Activated CD4-positive, alpha-beta memory T cell treated with anti-CD3 and anti-CD28 coated beads for 36 hours (primary cell): ENCODE measurements around the gene NLK. TPM values are rescaled to one million over a fixed set of nuclear protein-coding genes. Genes with fewer than 3 reads are reported as not detected.

Experiments used
- CTCF ChIA-PET: fragments of 350-600 bp; sonication (Branson Sonifier 250); formaldehyde crosslinking; loops from one replicate; lab custom pipeline; 2021; ENCODE audit warnings: antibody characterized with exemption, inconsistent platforms; lab: Charles Lee
- POLR2A ChIA-PET: fragments of 350-600 bp; sonication (Branson Sonifier 250); formaldehyde crosslinking; loops from one replicate; lab custom pipeline; 2021; ENCODE audit warnings: antibody characterized with exemption; lab: Charles Lee
- DNase-seq: peaks from one replicate; pipeline ENCODE4 v3.0.0-alpha.2; 2020
- H3K27ac Mint-ChIP-seq: one replicate; pipeline ENCODE4 v1.8.0; 2021; ENCODE audit warnings: mixed read lengths
- H3K27me3 Mint-ChIP-seq: one replicate; pipeline ENCODE4 v1.8.0; 2021; ENCODE audit warnings: mixed read lengths
- H3K36me3 Mint-ChIP-seq: one replicate; pipeline ENCODE4 v1.8.0; 2021; ENCODE audit warnings: mixed read lengths
- H3K4me1 Mint-ChIP-seq: one replicate; pipeline ENCODE4 v1.8.0; 2021; ENCODE audit warnings: low read depth, mixed read lengths
- H3K4me3 Mint-ChIP-seq: one replicate; pipeline ENCODE4 v1.8.0; 2021; ENCODE audit warnings: mild to moderate bottlenecking, mixed read lengths
- H3K9me3 Mint-ChIP-seq: one replicate; pipeline ENCODE4 v1.8.0; 2021; ENCODE audit warnings: mixed read lengths
- intact Hi-C: fragments of 100-400 bp; cut with micrococcal nuclease; formaldehyde crosslinking; loops from one replicate; pipeline ENCODE4 v1.15.1; 2023
- total RNA-seq, 2 experiments: library from RNA; stranded (reverse); gene quantifications; one replicate each; pipeline ENCODE4 v1.2.3, GENCODE V29; 2021

The NLK gene
- total RNA-seq, 2 experiments from 2014 or later, result 6.8 to 8.3 TPM

- DNase-seq, result peak; percentile 100
- Mint-ChIP-seq H3K27ac (peak overlapping the region; percentile 60), H3K36me3 (no peaks in the 10 kb centered on the region), H3K4me3 (peak overlapping the region; percentile 71), H3K27me3 (no peaks in the 10 kb centered on the region), H3K4me1 (peaks cover 48% of the 10 kb centered on the region), H3K9me3 (no peaks in the 10 kb centered on the region)
- POLR2A ChIA-PET, result interaction anchor here (0.6 to 1.6 kb wide), 3 partner anchors 14 to 500 kb away, joined by 3 to 6 read pairs (median 6); no protein-coding TSS in a partner anchor
- CTCF ChIA-PET, result interaction anchor here (0.6 to 1.3 kb wide), 3 partner anchors 12 to 19 kb away, joined by 3 to 6 read pairs (median 3); no protein-coding TSS in a partner anchor
- intact Hi-C loops, result loop anchor here (2.0 to 5.0 kb wide), 2 partner anchors 18 to 276 kb away; partner anchors contain the start of gene TMEM97
Observed at GRCh38 chr17:28041068-28041843, 1.2 kb upstream of the NLK start.

GRCh38 chr17:28041844-28042656 is 427 bp upstream of the NLK start:
- H3K36me3 Mint-ChIP-seq, result no peaks in the 10 kb centered on the region
- peak overlapping the region; percentile 58 for H3K27ac Mint-ChIP-seq
- H3K4me1 Mint-ChIP-seq, result peaks cover 56% of the 10 kb centered on the region
- DNase-seq, result no peak
- H3K27me3 Mint-ChIP-seq, result no peaks in the 10 kb centered on the region
- no peaks in the 10 kb centered on the region for H3K9me3 Mint-ChIP-seq
- H3K4me3 Mint-ChIP-seq, result peak overlapping the region; percentile 74
- ChIA-PET POLR2A (interaction anchor here (1.6 kb wide), 1 partner anchor 16 kb away, joined by 6 read pairs; no protein-coding TSS in a partner anchor), CTCF (no interaction called here)
- intact Hi-C loops, result loop anchor here (2.0 to 5.0 kb wide), 2 partner anchors 17 to 275 kb away; partner anchors contain the start of gene TMEM97

- ChIA-PET POLR2A (no interaction called here), CTCF (no interaction called here)
- Mint-ChIP-seq H3K27me3 (no peaks in the 10 kb centered on the region), H3K9me3 (no peaks in the 10 kb centered on the region), H3K4me1 (peaks cover 63% of the 10 kb centered on the region), H3K27ac (peak overlapping the region; percentile 58), H3K4me3 (peak overlapping the region; percentile 74), H3K36me3 (no peaks in the 10 kb centered on the region)
- intact Hi-C loops, result loop anchor here (5.0 kb wide), 1 partner anchor 274 kb away; the partner anchor contains the start of gene TMEM97
- DNase-seq, result no peak
Observed at GRCh38 chr17:28042721-28043291, 329 bp downstream of the NLK start.

- Mint-ChIP-seq H3K36me3 (no peaks in the 10 kb centered on the region), H3K27me3 (no peaks in the 10 kb centered on the region), H3K9me3 (no peaks in the 10 kb centered on the region), H3K4me1 (peaks cover 68% of the 10 kb centered on the region), H3K27ac (no peak overlapping the region), H3K4me3 (peak overlapping the region; percentile 74)
- POLR2A ChIA-PET, result no interaction called here
- CTCF ChIA-PET, result no interaction called here
- DNase-seq, result no peak
- intact Hi-C loops, result loop anchor here (5.0 kb wide), 1 partner anchor 274 kb away; the partner anchor contains the start of gene TMEM97
Observed at GRCh38 chr17:28043296-28043695, 819 bp downstream of the NLK start.

- no peaks in the 10 kb centered on the region for H3K27me3 Mint-ChIP-seq
- CTCF ChIA-PET, result no interaction called here
Observed at GRCh38 chr17:28043741-28044140, 1.3 kb downstream of the NLK start.

GRCh38 chr17:28045304-28045703 is 2.8 kb downstream of the NLK start:
- intact Hi-C loops, result no loop called here
- no peaks in the 10 kb centered on the region for H3K27me3 Mint-ChIP-seq
- H3K9me3 Mint-ChIP-seq, result no peaks in the 10 kb centered on the region
- no peak overlapping the region for H3K27ac Mint-ChIP-seq
- no peak for DNase-seq
- H3K4me1 Mint-ChIP-seq, result peaks cover 81% of the 10 kb centered on the region
- ChIA-PET POLR2A (no interaction called here), CTCF (no interaction called here)
- H3K4me3 Mint-ChIP-seq, result no peak overlapping the region
- H3K36me3 Mint-ChIP-seq, result peaks cover 2% of the 10 kb centered on the region

More at GRCh38 chr17:28043741-28044140, 1.3 kb downstream of the NLK start:
- intact Hi-C loops, result loop anchor here (5.0 kb wide), 1 partner anchor 274 kb away; the partner anchor contains the start of gene TMEM97
- no peaks in the 10 kb centered on the region for H3K9me3 Mint-ChIP-seq
- no peak overlapping the region for H3K27ac Mint-ChIP-seq
- H3K4me1 Mint-ChIP-seq, result peaks cover 72% of the 10 kb centered on the region
- no peak overlapping the region for H3K4me3 Mint-ChIP-seq
- no peaks in the 10 kb centered on the region for H3K36me3 Mint-ChIP-seq
- no peak for DNase-seq
- POLR2A ChIA-PET, result no interaction called here

GRCh38 chr17:28046034-28046825 is 3.8 kb downstream of the NLK start:
- Mint-ChIP-seq H3K36me3 (peaks cover 2% of the 10 kb centered on the region), H3K4me3 (no peak overlapping the region), H3K9me3 (no peaks in the 10 kb centered on the region), H3K4me1 (peaks cover 77% of the 10 kb centered on the region), H3K27me3 (no peaks in the 10 kb centered on the region), H3K27ac (no peak overlapping the region)
- intact Hi-C loops, result loop anchor here (1.0 kb wide), 1 partner anchor 12 kb away; no protein-coding TSS in a partner anchor
- CTCF ChIA-PET, result interaction anchor here (0.8 kb wide), 1 partner anchor 12 kb away, joined by 5 read pairs; no protein-coding TSS in a partner anchor
- peak; percentile 22 for DNase-seq
- POLR2A ChIA-PET, result no interaction called here

GRCh38 chr17:28047806-28048205 is 5.3 kb downstream of the NLK start:
- DNase-seq, result no peak
- H3K4me3 Mint-ChIP-seq, result no peak overlapping the region
- H3K27ac Mint-ChIP-seq, result no peak overlapping the region
- H3K27me3 Mint-ChIP-seq, result no peaks in the 10 kb centered on the region
- intact Hi-C loops, result no loop called here
- CTCF ChIA-PET, result no interaction called here
- H3K36me3 Mint-ChIP-seq, result peaks cover 2% of the 10 kb centered on the region
- POLR2A ChIA-PET, result no interaction called here
- H3K4me1 Mint-ChIP-seq, result peaks cover 73% of the 10 kb centered on the region
- no peaks in the 10 kb centered on the region for H3K9me3 Mint-ChIP-seq

GRCh38 chr17:28049071-28049470 is 6.6 kb downstream of the NLK start:
- ChIA-PET CTCF (interaction anchor here (0.5 kb wide), 1 partner anchor 212 kb away, joined by 3 read pairs; no protein-coding TSS in a partner anchor), POLR2A (interaction anchor here (0.6 to 1.1 kb wide), 2 partner anchors 9 to 1657 kb away, joined by 3 read pairs; no protein-coding TSS in a partner anchor)

GRCh38 chr17:28053044-28053670 is 10.7 kb downstream of the NLK start:
- Mint-ChIP-seq H3K4me1 (peaks cover 58% of the 10 kb centered on the region), H3K27me3 (no peaks in the 10 kb centered on the region), H3K27ac (no peak overlapping the region), H3K9me3 (no peaks in the 10 kb centered on the region), H3K4me3 (no peak overlapping the region), H3K36me3 (peaks cover 2% of the 10 kb centered on the region)
- ChIA-PET CTCF (interaction anchor here (0.6 kb wide), 1 partner anchor 12 kb away, joined by 3 read pairs; no protein-coding TSS in a partner anchor), POLR2A (no interaction called here)
- intact Hi-C loops, result no loop called here
- DNase-seq, result no peak

More at GRCh38 chr17:28049071-28049470, 6.6 kb downstream of the NLK start:
- H3K36me3 Mint-ChIP-seq, result peaks cover 2% of the 10 kb centered on the region
- H3K27me3 Mint-ChIP-seq, result no peaks in the 10 kb centered on the region
- H3K9me3 Mint-ChIP-seq, result no peaks in the 10 kb centered on the region
- no peak for DNase-seq
- H3K27ac Mint-ChIP-seq, result no peak overlapping the region
- H3K4me1 Mint-ChIP-seq, result peaks cover 69% of the 10 kb centered on the region
- intact Hi-C loops, result no loop called here
- H3K4me3 Mint-ChIP-seq, result no peak overlapping the region
